Inferior parietal cortex (tissue), 1 donor: Measurements from ENCODE around the gene ACKR1.

Experiments used
- DNase-seq: peaks from one replicate; pipeline ENCODE4 v3.0.0-alpha.2; 2016; ENCODE audit errors: extremely low spot score

The ACKR1 gene

DNA sequence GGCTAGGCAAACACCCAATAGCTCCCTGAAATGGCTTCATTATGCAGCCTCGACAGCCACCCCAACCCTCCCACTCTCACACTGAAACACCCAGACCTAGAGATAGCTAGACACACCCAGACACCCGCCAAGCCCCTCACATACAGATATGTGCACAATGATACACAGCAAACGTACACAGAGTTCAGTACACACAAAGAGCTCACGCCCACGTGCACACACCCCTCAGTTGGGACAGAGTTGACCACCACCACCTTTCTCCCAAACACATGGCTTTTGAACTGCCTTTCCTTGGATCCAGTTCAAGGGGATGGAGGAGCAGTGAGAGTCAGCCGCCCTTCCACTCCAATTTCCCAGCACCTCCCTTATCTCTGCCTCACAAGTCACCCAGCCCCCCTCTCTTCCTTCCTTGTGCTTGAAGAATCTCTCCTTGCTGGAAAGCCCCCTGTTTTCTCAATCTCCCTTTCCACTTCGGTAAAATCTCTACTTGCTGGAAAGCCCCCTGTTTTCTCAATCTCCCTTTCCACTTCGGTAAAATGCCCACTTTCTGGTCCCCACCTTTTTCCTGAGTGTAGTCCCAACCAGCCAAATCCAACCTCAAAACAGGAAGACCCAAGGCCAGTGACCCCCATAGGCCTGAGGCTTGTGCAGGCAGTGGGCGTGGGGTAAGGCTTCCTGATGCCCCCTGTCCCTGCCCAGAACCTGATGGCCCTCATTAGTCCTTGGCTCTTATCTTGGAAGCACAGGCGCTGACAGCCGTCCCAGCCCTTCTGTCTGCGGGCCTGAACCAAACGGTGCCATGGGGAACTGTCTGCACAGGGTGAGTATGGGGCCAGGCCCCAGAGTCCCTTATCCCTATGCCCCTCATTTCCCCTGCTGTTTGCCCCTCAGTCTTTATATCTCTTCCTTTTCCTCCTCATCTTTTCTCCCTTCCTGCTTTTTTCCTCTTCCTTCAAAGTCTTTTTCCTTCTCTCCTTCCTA is at the start of gene ACKR1:
TSS of gene ACKR1 (plus strand) at position 715 of the 981 bp plus-strand sequence. CDS start at position 800, 85 bp downstream.
- DNase-seq: no peak

DNA sequence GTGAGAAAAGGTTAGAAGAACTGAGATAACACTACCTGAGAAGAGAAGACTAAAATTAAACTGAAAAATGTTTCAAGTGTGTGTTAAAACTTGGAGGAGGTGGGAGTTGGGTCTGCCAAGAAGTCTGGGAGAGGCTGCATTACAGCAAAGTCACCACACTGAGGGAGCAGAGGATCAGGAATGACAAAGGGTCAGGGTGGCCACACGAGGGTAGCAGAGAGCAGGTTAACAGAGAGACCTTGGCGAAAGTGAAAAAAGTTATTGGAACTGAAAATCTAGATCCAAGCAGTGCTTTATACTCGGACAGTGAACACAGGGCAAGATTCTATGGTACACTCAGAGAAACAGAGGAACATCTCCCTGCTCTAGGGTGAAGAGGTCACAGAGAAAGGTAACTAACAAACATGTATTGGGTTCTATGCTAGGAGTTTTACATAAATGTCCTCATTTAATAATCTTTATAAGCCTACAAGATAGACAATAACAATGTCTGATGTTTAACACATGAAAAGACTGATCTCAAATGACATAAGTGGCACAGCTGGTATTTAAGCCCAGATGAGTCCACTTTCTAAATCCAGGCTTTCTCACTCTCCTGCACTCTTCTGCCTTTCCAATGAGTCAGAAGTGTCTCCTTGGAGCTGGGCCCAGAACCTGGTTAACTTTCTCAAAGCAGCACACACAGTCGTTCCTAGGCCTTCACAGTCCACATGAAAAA is 43.5 kb upstream of the ACKR1 start:
- DNase-seq: peak; percentile 84

DNA sequence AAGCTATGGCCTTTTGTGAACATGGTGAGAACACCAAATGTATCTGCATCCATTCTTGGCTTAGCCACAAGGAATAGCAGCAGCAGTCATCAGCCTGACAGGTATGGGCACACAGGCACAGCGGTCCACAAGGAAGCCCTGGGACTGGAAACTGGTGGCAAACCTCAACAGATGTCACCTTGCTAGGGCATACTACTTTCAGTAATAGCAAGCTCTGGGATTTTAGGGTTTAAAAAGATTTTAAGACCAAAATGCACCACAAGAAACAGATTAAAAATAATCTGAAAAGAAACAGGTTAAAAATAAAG is 43.0 kb upstream of the ACKR1 start:
- no peak for DNase-seq

DNA sequence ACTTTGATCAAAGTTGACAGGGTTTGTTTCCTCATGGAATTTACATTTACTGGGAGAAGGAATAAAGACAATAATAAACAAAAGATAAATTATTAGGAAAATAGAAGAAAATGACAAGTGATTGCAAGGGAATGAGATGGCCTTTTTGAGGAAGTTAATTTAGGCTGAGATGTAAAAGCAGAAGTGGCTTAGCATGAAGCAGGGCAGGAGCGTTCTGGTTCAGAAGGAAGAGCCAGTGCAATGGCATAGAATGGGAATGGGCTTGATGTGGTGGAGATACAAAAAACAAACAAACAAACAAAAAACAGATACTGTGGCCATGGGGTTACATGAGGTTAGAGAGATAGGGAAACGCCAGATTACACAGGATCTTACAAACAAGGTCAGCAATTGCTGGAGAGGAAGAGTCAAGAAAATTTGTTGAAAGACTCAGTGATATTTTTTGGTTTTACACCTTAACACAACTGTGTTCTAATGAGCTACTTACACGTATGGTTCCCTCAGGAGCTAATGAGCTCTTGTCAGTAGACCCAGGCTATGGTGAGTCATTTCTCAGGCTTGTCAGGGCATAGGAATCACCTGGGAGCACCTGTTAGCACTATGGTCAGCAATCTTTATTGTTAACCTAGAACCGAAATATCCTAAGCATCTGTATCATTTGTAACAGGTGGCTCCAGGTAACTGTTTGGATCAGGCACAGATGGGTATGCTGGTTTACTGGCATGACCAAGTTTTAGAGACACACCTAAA is 42.0 kb upstream of the ACKR1 start:
- no peak for DNase-seq

- DNase-seq: no peak
Observed at GRCh38 chr1:159163614-159164228, 41.0 kb upstream of the ACKR1 start.

DNA sequence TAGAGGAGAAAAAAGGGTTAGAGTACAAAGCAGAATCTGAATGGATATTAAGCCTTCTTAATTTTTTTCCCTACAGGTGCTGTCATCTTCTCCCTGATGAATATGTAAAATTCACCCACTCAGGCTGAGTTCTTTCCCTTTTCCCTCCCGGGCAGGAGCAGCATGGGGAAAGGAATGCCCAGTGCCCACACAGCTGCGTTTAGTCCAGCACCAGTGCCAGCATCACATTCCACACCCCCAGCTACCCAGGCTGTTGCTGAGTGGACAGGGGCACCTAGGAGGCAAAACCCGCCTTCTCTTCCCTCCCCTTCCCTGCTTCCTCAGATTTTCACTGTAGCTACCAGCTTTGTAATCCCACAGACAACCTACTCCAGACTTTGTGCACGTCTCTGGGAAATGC is 36.6 kb upstream of the ACKR1 start:
- no peak for DNase-seq

DNA sequence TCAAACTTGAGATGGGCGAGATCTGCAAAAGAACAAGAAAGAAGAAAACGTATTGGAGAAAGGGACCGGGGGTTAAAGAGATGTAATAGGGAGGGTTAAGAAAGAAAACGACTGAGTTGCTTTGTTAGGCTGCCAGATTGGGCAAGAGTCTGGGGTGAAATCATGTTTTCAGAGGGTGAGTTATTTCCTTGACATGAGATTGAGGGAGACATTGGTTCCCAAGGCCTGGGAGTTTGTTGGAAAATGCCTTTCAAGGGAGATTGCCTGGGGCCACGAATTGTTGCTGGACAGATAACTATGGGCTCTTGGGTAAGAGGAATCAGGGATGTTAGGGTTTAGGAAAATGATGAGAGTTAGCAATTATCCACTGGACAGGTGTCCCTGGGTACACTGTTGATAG is 34.0 kb upstream of the ACKR1 start:
- no peak for DNase-seq

- no peak for DNase-seq
Observed at GRCh38 chr1:159171254-159171687, 33.4 kb upstream of the ACKR1 start, which contains the start of gene CADM3. Gene CADM3, plus strand, starts transcription at chr1:159171615. Its CDS starts 151 bp downstream, at chr1:159171766.

GRCh38 chr1:159171688-159172501 is 32.8 kb upstream of the ACKR1 start:
- DNase-seq: no peak

DNA sequence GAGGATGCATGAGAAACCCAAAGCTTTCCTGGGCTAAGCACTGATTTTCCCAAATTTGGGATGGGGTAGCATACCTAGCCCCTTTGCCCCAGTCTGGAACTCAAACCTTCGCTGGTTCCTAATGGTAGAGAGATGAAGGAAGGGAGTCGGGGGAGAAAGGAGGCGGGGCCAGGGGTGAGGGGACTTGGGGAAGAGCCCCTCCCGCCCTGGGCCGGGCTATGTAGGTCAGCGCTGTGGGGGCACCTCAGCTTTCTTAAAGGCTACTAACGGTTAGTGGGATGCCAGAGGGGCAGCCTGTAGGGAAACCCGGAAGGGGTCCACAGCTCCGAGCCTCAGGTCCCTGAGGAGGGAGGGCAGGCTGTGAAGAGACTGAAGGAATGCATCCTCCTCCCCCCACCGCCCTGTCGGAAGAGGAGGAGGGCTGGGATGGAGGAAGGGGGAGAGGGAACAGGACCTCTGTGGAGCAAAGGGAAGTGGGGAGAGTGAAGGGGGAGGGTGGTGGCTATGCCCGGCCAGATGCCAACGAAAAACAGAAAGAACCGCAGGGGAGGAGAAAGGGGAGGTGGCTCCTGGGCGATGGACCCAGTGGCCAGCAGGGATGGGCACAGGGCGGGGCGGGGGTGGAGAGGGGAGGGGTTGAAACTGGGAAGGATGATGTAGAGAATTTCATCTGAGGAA is 31.9 kb upstream of the ACKR1 start:
- no peak for DNase-seq

GRCh38 chr1:159173320-159173719 is 31.4 kb upstream of the ACKR1 start:
- DNase-seq: no peak

GRCh38 chr1:159175571-159175970 is 29.1 kb upstream of the ACKR1 start:
- DNase-seq: no peak

GRCh38 chr1:159177272-159177907 is 27.3 kb upstream of the ACKR1 start:
- no peak for DNase-seq

DNA sequence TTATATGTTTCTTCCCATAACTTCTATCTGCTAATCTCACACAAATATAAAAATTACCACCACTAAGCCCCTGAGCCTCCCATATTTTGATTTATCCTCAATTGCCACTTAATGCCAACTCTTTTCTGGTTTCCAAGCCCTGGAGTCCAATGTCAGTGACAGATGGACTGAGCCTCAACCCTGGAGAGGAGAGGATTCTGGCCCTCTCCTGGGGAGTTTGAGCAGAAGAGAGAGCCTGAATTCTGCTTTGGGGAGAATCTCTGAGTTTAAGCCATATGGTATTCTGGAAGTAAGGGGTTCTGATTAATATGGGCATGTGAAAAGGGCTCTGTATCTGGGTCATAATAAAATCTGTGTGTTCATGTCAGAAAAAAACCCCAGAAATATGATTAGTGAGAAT is 24.8 kb upstream of the ACKR1 start:
- no peak for DNase-seq

- no peak for DNase-seq
Observed at GRCh38 chr1:159180516-159180915, 24.2 kb upstream of the ACKR1 start.

DNA sequence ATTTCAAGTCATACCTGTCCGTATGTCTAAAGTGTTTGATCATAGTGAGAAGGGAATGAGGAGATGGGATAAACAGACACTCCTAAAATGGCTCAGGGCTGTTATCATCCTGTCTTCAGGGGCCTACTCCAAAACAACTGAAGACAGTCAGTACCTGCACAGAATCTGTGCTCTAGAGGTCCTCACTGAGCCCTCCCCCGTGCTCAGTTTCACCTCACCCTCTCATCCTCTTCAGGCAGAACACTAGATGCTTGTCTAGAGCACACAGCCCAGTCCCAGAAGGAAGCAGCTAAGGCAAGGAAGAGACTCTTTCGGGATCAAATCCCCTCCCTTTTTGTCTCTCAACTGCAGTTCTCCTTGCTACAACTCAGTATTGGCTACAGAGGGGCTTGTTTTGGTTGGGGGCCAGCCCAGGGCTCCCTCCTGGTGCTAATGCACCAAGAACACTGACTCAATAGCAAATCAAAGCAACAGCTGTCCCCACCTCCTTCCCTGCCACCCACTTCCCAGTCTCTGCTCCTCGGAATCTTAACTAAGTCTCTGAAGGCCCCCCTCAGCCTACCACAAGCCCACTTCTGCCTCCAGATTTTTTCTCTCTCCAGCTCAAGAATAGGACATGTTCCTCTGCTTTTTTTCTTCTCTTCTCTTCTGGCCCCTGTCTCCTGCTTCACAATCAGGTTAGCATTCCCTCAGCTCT is 23.2 kb upstream of the ACKR1 start:
- no peak for DNase-seq

DNA sequence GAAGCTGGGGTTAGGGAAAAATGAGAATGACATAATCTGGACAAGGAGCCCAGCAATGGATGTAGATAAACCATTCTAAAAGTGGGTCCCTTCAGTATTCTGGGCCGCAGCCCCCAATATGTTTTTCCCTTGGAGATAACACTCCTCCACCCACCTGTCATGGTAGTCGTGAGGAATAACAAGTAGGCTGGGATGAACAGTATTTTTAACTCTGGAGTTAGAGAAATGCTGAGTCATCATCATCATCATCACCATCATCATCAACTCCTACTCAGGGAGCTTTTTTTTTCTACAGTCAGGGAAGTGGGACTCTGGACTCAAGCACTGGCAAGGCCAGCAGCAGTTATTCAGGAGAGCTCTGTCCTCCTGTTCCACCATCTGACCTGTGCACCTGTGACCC is 20.5 kb upstream of the ACKR1 start:
- DNase-seq: no peak

DNA sequence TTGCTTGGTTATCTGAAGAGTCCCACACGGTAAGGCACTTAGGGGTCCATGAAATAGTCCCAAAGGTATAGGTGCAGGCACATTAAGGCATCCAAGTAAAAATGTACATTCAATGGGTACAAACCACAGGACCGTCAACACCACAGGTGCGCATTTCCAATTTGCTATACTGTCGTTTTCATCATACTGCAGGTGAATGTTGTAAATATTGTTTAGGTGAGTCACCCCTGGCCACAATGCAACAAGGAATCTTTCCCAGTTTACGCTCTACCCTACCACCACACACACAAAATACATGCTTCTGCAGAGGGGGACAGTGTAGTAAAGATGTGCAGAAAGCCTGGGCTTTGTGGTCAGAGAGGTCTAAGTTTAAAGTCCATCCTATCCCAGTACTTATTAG is 19.6 kb upstream of the ACKR1 start:
- DNase-seq: no peak

- no peak for DNase-seq
Observed at GRCh38 chr1:159187033-159187432, 17.6 kb upstream of the ACKR1 start.
